HuH-7.5 (cell line): ENCODE results near the gene INSC.

ENCODE experiments used
- DNase-seq: peaks from one replicate; pipeline ENCODE4 v3.0.0; 2011; ENCODE audit warnings: low spot score

The INSC gene

DNA sequence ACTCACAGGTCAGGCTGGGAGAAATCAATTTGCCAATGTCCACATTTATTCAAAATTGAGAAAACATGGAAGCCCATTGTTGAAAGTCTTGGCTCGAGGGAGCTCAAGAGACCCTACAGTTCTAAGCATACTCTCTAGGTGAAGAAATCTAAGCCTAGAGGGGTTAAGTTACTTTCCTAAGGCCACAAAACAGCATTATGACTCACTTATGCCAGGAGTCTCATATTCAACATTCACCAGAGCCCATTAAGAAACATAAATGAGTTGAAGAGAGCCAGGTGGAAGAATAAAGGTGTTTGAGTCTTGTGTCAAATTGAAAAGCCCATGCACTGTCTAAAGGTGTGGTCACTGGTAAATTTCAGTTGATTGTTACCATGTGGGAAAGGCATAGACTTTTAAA, 108.1 kb downstream of the INSC start:
- DNase-seq: no peak

DNA sequence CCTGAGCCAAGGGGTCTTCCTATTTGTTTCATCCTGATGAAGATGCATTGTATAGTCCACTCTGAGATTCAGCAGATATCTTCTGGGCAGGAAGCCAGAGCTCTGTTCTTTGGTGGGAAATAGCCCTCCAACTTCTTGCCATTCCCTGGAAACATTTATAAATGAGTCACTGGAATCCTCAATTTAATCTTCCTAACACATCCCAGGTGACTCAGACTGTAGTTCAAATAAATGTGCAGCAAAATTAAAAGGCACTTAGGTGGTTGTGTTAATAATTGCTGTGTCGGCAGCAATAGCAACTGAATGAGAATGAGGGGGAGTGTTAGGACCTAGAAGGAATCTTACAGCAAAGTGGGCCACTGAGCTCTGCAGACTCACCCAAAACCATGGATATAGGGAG, 108.6 kb downstream of the INSC start:
- DNase-seq: no peak

DNA sequence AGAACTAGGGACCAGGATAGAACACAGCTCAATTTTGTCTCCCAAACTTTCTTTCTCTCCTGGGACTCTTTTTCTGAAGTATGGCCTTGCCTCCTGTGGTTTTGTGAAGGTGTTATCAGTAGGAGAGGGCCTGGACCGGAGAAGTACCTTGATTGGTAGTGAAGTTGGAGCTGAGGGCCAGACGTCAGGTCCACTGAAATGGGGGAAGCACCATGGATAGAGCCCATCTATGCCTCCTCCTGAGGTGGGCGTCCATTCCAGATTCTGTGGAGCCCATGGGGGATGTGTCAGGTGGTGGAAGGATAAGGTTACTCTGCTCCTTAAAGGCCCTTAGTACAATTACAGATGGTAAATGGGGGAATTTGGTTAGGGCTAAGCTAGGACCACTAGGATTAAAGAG, 109.7 kb downstream of the INSC start:
- no peak for DNase-seq

DNA sequence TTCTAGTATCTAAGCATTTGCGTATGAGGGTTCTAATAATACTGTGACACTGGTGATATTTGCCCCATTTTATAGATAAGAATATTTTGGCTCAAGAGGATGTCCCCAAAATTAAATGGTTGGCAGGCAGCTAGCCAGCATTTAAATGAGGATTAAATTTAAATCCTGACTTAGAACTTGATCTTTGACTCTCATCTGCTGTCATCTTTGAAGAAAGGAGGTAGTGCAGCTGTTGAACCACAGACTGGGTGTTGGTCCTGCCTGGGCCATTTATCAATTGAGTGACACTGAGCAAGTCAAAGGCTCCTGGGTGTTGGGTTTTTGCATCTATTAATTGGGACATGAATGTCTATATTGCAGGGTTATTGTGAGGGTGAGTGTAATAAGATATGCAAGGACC, 112.3 kb downstream of the INSC start:
- no peak for DNase-seq

DNA sequence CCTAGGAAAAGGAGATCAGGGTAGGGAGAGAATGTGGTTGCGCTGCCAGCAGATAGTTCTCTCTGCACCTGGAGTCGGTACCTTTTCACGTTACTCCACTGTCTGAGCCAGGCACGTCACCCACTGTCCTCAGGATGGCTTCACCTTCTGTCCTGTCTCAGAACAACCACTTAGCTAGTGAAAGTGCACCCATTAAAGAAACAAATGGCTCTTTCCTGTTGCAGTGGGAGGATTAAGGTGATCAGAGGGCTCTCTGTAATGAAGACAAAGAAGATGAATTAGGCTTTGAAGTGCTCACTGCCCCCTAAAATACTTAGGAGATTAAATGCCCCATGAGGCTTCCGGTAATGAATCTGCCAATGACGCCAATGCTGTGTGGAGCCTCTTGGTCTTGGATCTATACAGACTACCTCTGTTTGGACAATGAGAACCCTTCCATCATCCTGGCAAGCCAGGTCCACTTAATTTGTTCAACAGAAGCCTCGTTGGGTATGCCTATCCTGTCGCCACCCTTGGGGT, 113.7 kb downstream of the INSC start:
- no peak for DNase-seq

DNA sequence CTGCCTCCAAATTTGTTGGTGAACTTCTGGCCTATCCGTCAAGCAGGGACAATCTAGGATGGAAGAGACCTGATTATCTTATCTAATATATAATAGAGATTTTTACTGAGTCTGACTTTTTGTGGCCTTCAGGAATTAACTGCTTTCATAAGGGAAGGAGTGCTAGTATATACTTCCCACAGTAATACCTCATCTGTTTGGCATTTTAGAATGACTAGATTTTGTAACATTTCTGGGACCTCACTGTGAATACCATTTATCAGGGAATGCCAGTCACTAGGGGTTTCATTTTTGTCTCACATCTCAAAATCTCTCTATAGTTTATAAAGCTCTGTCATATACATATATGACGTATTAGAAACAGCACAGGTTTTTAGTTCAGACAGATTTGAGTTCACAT, 114.3 kb downstream of the INSC start:
- DNase-seq: no peak

DNA sequence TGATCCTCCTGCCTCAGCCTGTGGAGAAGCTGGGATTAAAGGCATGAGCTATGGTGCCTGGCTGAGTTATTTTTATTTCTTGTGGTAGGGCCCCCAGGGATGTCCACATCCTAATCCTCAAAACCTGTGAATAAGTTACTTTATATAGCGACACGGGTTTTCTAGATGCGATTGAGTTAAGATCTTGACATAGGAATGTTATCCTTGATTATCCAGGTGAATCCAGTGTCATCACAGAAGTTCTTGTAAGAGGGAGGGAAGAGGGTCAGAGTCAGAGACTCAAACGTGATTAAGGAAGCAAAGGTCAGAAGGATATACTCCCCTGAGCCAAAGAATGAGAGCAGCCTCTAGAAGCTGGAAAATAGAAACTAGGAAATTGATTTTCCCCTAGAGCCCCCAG, 117.8 kb downstream of the INSC start:
- DNase-seq: no peak

DNA sequence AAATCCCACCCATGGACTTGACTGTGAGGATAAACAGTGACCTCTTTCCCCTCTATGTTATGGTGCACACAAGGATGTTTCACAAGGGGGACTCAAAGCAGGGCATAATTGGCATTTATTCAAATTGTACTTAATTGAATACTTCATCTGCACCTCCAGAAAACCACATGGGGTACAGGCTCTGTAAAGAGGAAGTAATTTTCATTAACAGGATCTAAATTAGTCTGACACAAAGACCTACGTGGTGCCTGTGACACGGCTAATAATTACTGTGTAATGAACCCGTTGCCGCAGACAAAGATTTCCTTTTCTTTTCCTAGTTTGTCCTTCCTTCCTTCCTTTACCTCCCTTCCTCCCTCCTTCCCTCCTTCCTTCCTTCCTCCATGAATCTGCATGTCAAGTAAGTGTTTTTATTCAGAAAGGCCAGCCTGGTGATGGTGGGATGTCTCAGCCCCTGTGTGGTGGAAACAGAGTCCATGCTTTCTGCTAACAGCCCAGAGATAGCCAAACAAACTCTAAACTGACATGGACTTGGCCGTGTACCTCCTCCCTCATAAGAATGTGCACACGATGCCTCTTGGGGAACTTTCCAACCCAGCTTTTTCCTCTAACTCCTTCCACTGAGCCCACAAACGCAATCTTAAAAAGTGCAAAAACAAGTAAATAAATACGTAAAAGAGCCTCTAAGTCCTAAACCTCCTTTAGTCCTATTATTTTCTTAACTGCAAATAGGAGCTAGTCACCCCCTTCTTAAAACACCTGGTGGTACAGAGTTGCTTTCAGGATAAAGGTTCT, 118.8 kb downstream of the INSC start:
- DNase-seq: no peak

DNA sequence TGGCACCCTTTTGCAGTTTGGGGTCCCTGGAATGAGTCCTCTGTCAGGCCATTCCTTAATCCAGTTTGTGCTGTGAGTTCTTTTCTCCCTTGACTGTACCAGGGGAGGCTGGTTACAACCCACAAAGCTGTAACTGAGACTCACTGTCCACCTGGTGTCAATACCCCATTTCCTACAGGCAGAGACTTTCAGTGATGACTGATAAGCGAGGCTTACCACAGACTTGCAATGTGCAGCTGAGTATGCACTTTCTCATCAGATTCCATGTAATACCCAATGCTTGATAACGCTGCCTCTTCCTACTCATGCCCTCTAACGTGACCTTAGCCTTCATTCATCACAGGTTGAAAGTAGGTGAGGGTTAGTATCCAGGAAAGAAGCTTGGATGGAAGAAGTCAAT, 120.1 kb downstream of the INSC start:
- DNase-seq: no peak

DNA sequence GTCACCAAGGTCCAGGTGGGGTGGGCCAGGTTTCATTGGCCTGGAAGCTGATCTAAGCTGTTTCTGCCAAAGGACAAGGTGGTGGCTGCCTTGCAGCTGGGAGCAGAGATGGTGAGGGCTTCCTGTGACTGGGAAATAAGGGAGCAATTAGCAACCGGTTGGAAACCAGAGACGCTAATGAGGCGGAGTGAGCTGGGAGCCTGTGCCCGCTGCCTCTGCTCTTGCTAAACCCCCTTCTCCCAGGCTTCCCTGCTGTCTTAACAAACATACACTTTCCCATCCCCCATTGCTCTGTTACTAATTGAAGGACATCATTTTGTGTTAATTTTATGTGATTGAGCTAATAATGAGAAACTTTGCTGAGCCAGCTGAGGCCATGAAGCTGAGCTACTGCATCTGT, 121.8 kb downstream of the INSC start:
- DNase-seq: no peak

DNA sequence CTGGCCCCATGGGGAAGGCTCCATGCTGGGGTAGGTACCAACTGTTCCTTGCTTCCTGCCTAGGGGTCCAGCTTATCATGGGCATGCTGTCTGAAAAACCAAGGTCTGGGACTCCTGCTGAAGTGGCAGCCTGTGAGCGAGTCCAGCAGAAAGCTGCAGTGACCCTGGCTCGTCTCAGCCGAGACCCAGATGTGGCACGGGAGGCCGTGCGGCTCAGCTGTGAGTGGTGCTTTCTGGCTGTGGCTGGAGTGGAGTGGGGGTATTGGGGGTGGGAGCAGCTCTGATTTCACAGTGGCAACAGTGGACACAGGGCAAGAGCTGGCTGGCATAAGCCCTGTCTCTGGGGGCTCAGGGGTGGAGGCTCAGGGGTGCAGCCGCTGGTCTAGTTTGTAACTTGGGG, 124.1 kb downstream of the INSC start:
- DNase-seq: no peak

DNA sequence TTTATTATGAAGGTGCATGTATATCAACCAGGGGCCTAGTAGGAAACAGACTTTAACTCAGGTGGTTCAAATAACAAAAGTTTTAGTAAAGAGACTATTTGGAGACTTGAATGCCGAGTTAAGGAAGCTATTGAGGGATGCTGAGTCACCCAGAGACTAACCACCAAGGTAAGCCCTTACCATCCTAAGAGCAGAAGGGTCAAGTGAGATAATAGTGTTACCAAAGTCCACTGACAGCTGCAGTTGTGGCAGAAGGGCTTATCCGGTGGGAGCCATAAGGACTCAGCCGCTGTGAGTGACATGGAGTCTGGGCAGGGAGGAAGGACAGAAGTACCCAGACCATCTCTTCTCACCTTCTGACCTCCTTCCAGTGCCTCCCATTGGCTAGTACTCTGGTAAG, 134.0 kb downstream of the INSC start:
- no peak for DNase-seq

DNA sequence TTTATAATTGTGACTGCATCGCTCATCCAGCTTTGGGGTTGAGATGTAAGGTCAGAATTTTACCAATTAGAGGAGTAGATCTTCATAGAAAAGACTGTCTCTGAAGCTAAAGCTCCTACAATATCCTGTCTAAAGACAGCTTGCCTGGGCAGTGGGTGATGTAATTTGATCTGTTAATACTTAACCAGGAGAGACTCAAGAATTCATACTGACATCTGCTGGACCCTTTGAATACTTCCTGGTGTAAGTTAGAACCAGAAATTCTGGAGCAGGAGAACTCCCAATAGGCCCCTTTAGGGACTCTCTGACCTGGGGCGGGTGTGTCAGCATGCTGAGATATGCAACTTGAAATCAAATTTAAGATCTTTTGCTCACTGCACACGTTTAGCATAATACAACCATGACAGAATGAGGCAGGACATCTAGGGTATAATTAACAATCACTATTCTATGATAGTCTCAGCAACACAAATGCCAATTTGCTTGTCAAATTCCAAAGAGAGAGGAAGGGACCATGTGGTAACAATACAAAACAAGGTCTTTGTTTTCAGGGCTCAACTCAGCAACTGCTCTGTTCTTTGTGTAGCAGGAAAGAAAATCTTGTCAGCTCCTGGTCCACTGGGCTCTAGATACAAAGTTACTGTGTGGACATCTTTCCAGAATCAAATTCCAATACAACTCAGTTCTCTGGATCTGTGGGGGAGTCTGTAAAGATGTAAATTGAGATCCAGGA, 143.9 kb downstream of the INSC start:
- DNase-seq: peak; percentile 25

DNA sequence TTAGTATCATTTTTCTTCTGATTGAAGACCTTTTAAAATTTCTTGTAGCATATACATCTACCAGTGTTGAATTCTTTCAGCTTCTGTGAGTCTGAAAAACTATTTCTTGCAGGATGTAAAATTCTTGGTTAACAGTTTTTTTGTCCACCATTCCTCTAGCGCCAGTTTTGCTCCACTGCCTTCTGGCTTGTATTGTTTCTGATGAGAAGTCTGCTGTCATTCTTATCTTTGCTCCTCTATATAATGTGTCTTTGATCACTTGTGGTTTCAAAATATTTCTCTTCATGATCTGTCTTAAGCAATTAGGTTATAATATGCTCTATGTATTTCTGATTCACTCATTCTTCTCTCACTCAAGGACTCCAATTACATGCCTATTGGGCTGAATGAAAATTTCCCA, 152.3 kb downstream of the INSC start:
- no peak for DNase-seq

DNA sequence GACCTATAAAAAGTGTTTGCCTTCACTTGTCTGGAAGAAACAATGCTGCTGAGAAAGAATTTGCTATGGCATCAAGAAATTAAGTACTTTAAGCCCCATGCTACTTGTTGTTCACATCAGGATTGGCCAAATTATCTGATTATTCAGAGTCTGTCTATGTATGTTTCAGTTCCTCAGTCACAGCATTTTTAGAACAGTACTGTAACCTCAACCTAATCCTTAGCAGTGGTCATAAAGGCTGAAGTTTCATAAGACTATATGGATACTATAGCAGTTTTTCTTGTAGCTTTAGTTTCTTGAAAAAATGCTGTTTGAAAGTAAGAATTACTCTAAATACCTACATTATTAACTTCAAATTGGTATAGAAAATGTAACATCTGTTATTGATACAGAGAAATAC, 153.9 kb downstream of the INSC start:
- no peak for DNase-seq

DNA sequence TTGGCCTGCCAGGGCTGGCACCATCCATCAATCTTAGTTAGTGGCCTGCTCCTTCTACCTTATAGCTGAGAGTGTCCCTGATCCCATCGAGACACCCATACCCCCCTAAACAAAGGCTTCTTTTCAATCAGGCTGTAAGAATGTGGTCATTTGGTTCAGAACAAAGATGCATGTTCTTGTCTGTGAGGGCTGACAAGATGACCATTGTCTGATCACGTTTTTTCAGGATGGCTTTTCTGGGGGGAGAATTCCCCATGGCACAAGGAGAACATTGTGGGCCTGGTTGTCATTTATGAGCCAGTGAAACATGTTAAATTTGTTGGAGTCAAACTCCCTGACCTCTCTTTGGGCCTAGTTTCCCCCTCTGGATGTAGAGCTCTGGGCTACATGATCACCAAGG, 160.4 kb downstream of the INSC start:
- no peak for DNase-seq

DNA sequence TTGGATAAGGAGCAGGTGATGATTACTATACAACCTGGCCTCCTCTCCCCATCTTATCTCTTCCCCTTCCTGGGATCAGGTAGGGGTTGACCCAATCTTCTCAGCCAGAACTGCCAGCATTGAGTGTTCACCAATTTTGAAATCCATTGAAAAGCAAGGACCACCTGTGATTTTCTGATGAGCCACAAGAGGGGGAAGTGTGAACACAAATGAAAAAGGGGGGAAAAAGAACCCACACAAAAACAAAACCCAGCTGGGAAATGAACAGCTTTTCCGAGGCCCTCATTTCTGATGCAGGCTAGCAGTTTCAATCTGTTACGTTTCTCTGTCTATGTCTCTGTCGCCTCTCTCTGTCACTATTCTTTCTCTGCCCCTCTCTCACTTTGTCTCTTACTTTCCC, 161.9 kb downstream of the INSC start:
- DNase-seq: no peak

DNA sequence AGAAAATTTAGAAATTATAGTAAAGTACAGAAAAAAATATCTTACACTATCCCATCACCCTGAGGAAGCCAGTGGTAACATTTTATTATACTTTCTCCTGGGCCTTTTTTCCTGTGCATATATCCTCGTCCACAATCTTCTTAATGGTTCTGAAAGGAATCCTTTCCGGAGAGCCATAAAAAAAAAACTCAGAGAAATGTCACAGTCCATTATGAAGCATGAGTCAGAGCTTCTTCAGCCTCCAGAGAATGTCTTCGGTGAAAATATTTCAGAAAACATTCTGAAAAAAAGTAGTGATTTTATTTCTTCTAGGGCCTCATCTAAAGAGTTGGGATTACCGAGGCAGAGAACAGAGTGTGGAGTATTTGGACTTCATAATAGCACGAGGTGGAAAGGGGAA, 163.4 kb downstream of the INSC start:
- no peak for DNase-seq

DNA sequence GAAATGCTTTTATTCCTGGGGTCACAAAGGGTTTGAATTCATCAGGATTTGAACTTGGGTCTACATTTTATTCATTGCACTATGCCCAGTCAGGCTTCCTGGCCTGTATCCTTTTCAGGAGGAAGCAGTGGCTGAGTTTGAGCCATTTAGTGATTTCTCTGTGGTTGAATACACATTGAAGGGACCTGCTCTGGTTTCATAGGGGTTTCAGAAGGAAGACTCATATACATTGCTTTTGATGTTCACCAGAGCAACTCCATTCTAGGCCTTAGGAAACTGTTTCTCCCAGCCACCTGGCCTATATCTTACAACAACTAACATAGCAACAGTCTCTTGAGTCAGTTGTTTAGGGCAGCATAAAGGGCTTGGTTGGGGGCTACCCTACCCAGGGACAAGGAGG, 165.7 kb downstream of the INSC start:
- DNase-seq: no peak

DNA sequence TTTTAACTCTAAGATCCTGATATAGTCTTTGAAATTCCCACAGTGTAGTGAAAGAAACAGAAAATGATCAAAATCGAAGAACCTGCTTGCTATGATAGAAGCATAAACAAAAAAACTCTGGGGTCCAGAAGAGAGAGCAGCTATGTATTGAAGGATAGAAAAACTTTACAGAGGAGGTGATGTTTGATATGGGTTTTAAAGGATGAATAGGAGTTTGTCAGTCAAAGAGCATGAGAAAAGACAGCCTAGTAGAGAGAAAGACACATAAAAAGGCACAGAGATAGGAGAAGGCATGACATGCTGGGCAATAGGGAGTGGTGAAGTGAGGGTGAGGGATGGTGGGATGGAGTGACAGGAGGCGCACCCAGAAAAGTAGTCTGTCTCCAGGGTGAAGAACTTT, 168.0 kb downstream of the INSC start:
- DNase-seq: no peak

DNA sequence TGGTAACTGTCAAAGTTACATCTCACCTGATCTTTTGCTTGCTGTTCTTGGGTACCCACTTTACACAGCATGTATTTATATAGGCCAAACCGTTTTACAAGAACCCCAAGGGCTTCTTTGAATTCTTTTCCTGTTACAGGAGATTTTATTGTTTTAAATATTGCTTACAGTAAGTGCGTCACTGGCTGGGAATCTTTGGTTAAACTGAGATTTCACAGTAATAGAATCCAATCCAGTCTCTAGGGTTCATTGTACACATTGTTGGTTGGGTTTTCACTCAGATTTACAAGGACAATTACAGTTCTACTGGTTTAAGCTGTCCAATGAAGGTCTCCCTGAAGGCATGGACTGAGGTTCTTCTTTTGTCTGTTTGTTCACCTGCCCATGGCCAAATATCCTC, 171.7 kb downstream of the INSC start:
- no peak for DNase-seq

DNA sequence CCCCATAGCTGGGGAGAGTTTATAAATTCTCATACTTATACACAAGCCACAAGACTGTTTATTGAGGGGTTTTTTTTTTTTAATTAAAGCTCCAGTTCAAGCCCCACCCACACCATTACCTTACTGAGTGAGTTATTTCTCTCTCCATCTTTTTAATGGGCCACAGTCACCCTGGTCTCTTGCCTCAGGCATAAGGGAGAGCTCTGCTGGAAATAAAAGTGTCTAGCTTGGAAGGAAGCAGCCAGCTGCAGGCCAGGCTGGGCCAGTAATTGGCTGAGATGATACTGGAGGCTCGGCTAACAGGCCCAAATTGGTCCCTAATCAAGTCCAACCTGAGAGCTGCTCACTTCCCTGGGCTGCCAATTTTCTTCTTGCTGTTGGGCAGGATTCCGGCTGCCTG, 174.1 kb downstream of the INSC start:
- no peak for DNase-seq

DNA sequence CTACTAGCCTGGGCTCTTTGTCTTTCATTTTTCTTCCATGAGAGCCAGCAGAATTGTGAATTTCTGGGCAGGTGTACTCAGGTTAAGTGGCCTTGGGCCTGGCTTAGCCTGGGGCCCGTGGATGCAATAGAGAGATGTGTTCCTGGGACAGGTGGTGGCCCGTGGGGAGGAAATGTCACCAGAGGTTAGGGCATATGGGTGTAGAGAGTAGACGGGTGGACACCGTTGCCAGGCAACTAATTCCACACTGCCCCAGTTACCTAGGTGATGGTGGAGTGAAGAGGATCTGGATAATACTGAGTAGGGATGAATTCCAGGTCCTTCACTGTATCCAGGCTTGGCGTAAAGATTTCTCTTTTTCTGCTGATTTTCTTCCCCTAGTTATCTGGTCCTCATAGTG, 175.0 kb downstream of the INSC start:
- DNase-seq: no peak

DNA sequence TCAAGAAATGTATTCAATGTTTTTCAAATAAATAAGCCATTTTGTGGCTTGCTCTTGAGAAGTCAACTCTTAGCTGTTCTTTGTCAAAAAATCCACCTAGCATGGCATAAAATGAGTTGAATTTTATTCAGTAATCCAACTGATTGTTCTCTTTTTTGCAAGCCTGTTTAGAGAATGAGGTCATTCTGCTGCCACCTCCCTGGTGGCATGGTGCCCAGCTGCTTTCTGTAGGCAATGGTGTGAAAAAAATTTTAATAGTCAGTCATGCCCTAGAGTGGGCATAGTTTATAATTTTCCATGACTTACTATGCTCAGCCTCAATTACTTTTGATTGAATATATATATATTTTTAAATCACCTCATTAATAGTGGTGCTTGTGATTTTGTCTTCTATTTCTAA, 177.2 kb downstream of the INSC start:
- no peak for DNase-seq
